Mammary epithelial cell (primary cell): ENCODE measurements around the gene ZNF556.

ENCODE experiments used
- EZH2 ChIP-seq: IDR thresholded peaks from 2 replicates; pipeline ENCODE4 v1.6.1; 2012; ENCODE audit warnings: low read length, inconsistent platforms, borderline replicate concordance
- TF ChIP-seq, protein P1 (sequence below), 2 donors: IDR thresholded peaks in 1 of 2; conservative IDR thresholded peaks in 1 of 2; 2 replicates each; pipeline ENCODE4 v1.5.1; 2011 to 2012; ENCODE audit warnings: inconsistent platforms in 2 of 2, low read length in 2 of 2, mild to moderate bottlenecking in 2 of 2, control low read depth in 1 of 2, low read depth in 1 of 2; ENCODE audit not compliant: insufficient read depth in 1 of 2; ENCODE audit errors: extremely low read depth in 1 of 2

DNA sequence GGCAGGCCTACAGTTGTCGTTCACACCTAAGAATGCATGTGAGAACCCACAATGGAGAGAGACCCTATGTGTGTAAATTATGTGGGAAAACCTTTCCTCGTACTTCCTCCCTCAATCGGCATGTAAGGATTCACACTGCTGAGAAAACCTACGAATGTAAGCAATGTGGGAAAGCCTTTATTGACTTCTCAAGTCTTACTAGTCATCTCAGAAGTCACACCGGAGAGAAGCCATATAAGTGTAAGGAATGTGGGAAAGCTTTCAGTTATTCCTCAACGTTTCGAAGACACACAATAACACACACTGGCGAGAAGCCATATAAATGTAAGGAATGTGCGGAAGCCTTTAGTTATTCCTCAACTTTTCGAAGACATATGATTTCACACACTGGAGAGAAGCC lies 14.5 kb upstream of the ZNF556 start:
- TF ChIP-seq EZH2: no peak
- TF ChIP-seq, protein P1, sequence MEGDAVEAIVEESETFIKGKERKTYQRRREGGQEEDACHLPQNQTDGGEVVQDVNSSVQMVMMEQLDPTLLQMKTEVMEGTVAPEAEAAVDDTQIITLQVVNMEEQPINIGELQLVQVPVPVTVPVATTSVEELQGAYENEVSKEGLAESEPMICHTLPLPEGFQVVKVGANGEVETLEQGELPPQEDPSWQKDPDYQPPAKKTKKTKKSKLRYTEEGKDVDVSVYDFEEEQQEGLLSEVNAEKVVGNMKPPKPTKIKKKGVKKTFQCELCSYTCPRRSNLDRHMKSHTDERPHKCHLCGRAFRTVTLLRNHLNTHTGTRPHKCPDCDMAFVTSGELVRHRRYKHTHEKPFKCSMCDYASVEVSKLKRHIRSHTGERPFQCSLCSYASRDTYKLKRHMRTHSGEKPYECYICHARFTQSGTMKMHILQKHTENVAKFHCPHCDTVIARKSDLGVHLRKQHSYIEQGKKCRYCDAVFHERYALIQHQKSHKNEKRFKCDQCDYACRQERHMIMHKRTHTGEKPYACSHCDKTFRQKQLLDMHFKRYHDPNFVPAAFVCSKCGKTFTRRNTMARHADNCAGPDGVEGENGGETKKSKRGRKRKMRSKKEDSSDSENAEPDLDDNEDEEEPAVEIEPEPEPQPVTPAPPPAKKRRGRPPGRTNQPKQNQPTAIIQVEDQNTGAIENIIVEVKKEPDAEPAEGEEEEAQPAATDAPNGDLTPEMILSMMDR (conservative IDR thresholded peaks at IDR 0.05 in 1 of 2, IDR thresholded peaks at IDR 0.05 in 1 of 2; ENCODE audit: extremely low read depth in 1 of 2, insufficient read depth in 1 of 2, low read depth in 1 of 2, low read length in 2 of 2): no peak
